ENCODE measurements around the gene MT1HL1. TPM values are rescaled to one million over a fixed set of nuclear protein-coding genes. Genes with fewer than 3 reads are reported as not detected.

MT1HL1 gene
- total and polyA plus RNA-seq, 2 experiments from 2014 or later: not detected

DNA sequence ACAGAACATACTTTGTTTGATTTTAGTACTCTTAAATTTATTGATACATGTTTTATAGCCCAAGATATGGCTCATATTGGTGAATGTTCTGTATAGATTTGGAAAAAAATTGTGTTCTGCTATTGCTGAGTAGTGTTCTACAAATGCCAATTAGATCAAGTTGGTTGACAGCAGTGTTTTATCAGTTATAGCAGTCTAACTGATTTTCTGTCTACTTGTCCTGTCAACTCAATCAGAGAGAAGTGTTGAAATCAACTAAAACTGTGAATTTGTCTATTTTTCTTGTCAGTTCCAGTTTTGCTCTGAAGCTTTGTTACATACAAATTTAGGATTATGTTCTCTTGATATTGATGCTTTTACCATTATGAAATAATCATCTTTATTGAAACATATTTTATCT lies 14.7 kb upstream of the MT1HL1 start:
- Histone ChIP-seq H3K4me3 (no peak overlapping the region), H3K27ac (no peak overlapping the region), H4K20me1 (ENCODE audit: insufficient read depth, poor library complexity, severe bottlenecking) (no peaks in the 10 kb centered on the region), H3K9me3 (ENCODE audit: low read depth) (no peaks in the 10 kb centered on the region), H2AFZ (no peak overlapping the region), H3K79me2 (no peaks in the 10 kb centered on the region), H3K36me3 (replicated peaks; ENCODE audit: insufficient read depth, low read depth) (no peaks in the 10 kb centered on the region), H3K27me3 (peaks cover 12% of the 10 kb centered on the region), H3K4me1 (ENCODE audit: insufficient read depth) (no peaks in the 10 kb centered on the region), H3K9me2 (replicated peaks; ENCODE audit: insufficient read depth) (no peaks in the 10 kb centered on the region), H3K4me2 (no peak overlapping the region)
- TF ChIP-seq EZH2phosphoT487 (IDR thresholded peaks at IDR 0.05; ENCODE audit: low read depth, severe bottlenecking, unreplicated experiment): no peak
- TF ChIP-seq, protein P1, sequence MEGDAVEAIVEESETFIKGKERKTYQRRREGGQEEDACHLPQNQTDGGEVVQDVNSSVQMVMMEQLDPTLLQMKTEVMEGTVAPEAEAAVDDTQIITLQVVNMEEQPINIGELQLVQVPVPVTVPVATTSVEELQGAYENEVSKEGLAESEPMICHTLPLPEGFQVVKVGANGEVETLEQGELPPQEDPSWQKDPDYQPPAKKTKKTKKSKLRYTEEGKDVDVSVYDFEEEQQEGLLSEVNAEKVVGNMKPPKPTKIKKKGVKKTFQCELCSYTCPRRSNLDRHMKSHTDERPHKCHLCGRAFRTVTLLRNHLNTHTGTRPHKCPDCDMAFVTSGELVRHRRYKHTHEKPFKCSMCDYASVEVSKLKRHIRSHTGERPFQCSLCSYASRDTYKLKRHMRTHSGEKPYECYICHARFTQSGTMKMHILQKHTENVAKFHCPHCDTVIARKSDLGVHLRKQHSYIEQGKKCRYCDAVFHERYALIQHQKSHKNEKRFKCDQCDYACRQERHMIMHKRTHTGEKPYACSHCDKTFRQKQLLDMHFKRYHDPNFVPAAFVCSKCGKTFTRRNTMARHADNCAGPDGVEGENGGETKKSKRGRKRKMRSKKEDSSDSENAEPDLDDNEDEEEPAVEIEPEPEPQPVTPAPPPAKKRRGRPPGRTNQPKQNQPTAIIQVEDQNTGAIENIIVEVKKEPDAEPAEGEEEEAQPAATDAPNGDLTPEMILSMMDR (IDR thresholded peaks at IDR 0.05; ENCODE audit: poor library complexity): no peak
- no peak for DNase-seq (ENCODE audit: low spot score)

DNA sequence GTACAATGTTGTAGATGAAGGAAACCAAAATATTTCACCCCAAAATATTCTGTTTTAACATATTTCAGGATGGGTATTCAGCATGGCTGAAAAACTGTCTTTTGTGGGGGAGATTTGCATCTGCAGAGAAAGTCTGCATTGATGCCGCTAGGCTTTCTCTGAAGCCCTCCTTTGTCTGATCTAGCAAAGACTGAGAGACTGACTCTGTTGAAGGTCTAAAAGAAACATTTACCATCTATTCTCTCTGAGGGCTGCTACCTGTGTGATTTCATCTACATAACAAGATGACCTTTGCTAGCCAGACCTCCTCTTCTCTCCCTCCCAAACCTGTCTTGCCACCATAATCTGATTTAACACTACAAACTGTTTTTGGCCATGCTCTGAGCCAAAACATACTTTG lies 12.4 kb upstream of the MT1HL1 start:
- Histone ChIP-seq H2AFZ (no peak overlapping the region), H4K20me1 (ENCODE audit: insufficient read depth, poor library complexity, severe bottlenecking) (no peaks in the 10 kb centered on the region), H3K9me3 (ENCODE audit: low read depth) (no peaks in the 10 kb centered on the region), H3K27ac (no peak overlapping the region), H3K4me1 (ENCODE audit: insufficient read depth) (no peaks in the 10 kb centered on the region), H3K9me2 (replicated peaks; ENCODE audit: insufficient read depth) (no peaks in the 10 kb centered on the region), H3K79me2 (no peaks in the 10 kb centered on the region), H3K4me3 (no peak overlapping the region), H3K4me2 (no peak overlapping the region), H3K36me3 (replicated peaks; ENCODE audit: insufficient read depth, low read depth) (no peaks in the 10 kb centered on the region), H3K27me3 (peaks cover 12% of the 10 kb centered on the region)
- DNase-seq (ENCODE audit: low spot score): no peak
- 48% methylated on average over 1 of the region's 1 CpG for WGBS (ENCODE audit: low lambda C conversion rate, missing lambda C conversion rate)
- TF ChIP-seq EZH2 (IDR thresholded peaks at IDR 0.05; ENCODE audit: borderline replicate concordance) (no peak), EZH2phosphoT487 (IDR thresholded peaks at IDR 0.05; ENCODE audit: low read depth, severe bottlenecking, unreplicated experiment) (no peak)
- TF ChIP-seq, protein P1 (IDR thresholded peaks at IDR 0.05; ENCODE audit: poor library complexity): no peak

DNA sequence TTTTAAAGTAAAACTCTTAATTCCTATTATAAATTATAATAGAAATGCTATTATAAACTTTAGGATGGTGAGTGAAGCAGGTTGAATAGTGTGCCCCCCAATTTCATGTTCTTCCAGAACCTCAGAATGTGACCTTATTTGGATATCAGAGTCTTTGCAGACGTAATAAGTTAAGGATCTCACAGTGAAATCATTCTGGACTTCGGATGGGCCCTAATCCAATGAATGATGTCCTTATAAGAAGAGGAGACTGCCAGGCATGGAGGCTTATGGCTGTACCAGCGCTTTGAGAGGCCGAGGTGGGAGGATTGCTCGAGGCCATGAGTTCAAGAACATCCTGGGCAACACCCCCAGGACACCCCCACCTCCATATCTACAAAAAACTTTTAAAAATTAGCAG lies 9.4 kb upstream of the MT1HL1 start:
- no peak overlapping the region for H3K4me2 ChIP-seq
- H2AFZ ChIP-seq: no peak overlapping the region
- no peak overlapping the region for H3K4me3 ChIP-seq
- 89% methylated on average over 5 of the region's 5 CpGs for WGBS (ENCODE audit: low lambda C conversion rate, missing lambda C conversion rate)
- no peaks in the 10 kb centered on the region for H3K79me2 ChIP-seq
- peaks cover 12% of the 10 kb centered on the region for H3K27me3 ChIP-seq
- no peak for DNase-seq (ENCODE audit: low spot score)
- no peaks in the 10 kb centered on the region for H3K9me2 ChIP-seq (replicated peaks; ENCODE audit: insufficient read depth)
- H4K20me1 ChIP-seq (ENCODE audit: insufficient read depth, poor library complexity, severe bottlenecking): no peaks in the 10 kb centered on the region
- no peaks in the 10 kb centered on the region for H3K4me1 ChIP-seq (ENCODE audit: insufficient read depth)
- H3K27ac ChIP-seq: no peak overlapping the region
- TF ChIP-seq EZH2phosphoT487 (IDR thresholded peaks at IDR 0.05; ENCODE audit: low read depth, severe bottlenecking, unreplicated experiment): no peak
- TF ChIP-seq, protein P1 (IDR thresholded peaks at IDR 0.05; ENCODE audit: poor library complexity): no peak
- H3K9me3 ChIP-seq (ENCODE audit: low read depth): no peaks in the 10 kb centered on the region
- no peaks in the 10 kb centered on the region for H3K36me3 ChIP-seq (replicated peaks; ENCODE audit: insufficient read depth, low read depth)

DNA sequence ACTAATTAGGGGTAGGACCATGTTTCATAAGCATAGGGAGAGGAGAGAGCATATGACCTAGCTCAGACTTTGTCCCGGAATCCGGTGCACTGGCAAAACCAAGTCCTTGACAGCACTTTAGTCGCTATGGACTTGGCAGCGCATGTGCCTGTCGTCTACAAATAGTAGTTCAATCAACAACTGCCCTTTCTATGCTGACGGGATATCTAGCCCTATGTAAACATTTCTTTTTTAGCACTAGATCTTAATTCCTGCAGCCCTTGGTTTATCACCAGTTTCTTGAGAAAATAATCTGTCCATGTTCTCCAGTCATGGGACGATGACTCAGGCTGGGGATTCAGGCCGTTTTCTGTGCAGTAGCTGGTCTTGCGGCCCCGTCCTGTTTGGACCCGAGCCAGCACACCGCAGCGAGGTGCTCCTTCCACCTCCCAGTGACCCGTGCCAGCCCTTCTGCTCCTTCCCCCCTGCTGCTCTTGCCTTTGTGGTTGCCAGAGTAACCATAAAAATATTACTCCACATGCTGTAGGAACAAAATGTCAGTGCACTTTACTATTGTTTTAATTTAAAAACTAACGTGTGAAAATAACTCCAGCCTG lies 8.6 kb upstream of the MT1HL1 start:
- no peaks in the 10 kb centered on the region for H3K36me3 ChIP-seq (replicated peaks; ENCODE audit: insufficient read depth, low read depth)
- 59% methylated on average over 15 of the region's 15 CpGs for WGBS (ENCODE audit: low lambda C conversion rate, missing lambda C conversion rate)
- no peaks in the 10 kb centered on the region for H3K9me2 ChIP-seq (replicated peaks; ENCODE audit: insufficient read depth)
- no peaks in the 10 kb centered on the region for H3K9me3 ChIP-seq (ENCODE audit: low read depth)
- no peak overlapping the region for H3K27ac ChIP-seq
- no peak overlapping the region for H3K4me3 ChIP-seq
- peak overlapping the region; percentile 28 for H3K4me2 ChIP-seq
- TF ChIP-seq, protein P1 (IDR thresholded peaks at IDR 0.05; ENCODE audit: poor library complexity): no peak
- TF ChIP-seq EZH2 (IDR thresholded peaks at IDR 0.05; ENCODE audit: borderline replicate concordance): no peak
- no peak for TF ChIP-seq EZH2phosphoT487 (IDR thresholded peaks at IDR 0.05; ENCODE audit: low read depth, severe bottlenecking, unreplicated experiment)
- no peaks in the 10 kb centered on the region for H4K20me1 ChIP-seq (ENCODE audit: insufficient read depth, poor library complexity, severe bottlenecking)
- H3K79me2 ChIP-seq: no peaks in the 10 kb centered on the region
- peaks cover 11% of the 10 kb centered on the region for H3K27me3 ChIP-seq
- peak; percentile 68 for DNase-seq (ENCODE audit: low spot score)
- no peaks in the 10 kb centered on the region for H3K4me1 ChIP-seq (ENCODE audit: insufficient read depth)
- no peak overlapping the region for H2AFZ ChIP-seq
